Measurements from ENCODE around the gene PNLIPRP1.

Gene PNLIPRP1

GRCh38 chr10:116633216-116633600 lies 42.4 kb downstream of the PNLIPRP1 start:
- DNase-seq = no peak

DNA sequence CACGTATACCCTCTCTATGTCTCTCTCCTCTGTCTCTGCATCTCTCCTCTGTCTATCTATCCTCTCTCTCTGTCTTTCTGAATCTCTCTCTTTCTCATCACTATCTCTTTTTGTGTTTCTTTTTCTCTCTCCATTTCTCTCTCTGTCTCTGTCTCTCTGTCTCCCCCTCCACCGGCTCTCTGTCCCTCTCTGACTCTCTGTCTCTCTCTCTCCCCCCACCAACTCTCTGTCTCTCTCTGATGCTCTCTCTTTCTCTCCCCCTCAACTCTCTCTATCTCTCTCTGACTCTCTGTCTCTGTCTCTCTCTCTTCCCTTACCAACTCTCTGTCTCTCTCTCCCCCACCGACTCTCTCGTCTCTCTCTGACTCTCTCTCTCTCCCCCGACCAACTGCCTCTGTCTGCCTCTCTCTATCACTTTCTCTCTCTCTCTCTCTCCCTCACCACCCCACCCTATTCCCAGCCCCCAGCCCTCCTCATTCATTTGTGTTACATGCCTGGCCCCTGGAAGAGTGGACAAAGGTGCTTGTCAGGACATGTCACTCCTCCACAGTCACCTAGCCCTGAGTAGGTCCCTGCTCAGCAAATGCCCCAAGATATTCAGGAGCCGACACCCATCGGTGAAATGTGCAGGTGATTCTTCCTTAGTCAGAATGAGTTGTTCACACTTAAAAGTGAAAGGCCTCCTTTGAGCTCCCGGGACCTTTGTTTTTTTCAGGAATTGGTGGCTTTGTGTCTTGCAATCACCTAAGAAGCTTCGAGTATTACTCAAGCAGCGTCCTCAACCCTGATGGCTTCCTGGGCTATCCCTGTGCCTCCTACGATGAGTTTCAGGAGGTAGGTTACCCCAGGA lies 43.6 kb downstream of the PNLIPRP1 start:
- DNase-seq = no peak

- DNase-seq = no peak
These were observed 45.6 kb downstream of the PNLIPRP1 start for GRCh38 chr10:116636385-116636784.

DNA sequence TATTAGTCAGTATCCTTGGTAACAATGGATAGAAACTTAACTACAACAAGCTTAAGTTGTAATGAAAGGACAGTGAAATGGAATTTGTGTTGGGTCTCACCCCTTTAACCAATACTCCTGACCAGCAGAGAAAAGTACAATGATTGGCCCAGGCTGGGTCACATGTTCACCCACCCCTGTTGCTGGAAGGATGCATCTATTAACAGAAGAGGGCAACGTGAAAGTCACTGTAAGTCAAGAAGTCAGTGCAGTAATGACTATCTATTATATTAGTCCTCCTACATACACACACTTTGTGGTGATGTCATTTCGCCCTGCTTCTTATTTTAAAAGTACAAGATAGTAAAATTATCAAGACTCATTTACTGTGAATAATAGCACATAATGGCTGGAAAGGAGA lies 46.2 kb downstream of the PNLIPRP1 start:
- DNase-seq = no peak

DNA sequence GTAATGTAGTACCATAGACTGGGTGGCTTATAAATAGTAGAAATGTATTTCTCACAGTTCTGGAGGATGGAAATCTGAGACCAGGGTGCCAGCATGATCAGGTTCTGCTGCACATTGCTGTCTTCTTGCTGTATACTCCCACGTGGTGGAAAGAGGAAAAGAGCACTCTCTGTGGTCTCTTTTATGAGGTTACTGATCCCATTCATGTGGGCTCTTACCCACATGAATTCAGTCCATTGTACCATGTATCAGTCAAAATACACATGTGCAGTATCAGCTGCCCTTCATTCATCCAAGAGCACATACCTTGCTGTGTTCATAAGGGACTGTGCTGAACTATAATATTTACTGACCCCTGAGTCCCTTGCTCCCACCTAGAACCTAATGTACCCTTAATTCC lies 47.1 kb downstream of the PNLIPRP1 start:
- DNase-seq = no peak

DNA sequence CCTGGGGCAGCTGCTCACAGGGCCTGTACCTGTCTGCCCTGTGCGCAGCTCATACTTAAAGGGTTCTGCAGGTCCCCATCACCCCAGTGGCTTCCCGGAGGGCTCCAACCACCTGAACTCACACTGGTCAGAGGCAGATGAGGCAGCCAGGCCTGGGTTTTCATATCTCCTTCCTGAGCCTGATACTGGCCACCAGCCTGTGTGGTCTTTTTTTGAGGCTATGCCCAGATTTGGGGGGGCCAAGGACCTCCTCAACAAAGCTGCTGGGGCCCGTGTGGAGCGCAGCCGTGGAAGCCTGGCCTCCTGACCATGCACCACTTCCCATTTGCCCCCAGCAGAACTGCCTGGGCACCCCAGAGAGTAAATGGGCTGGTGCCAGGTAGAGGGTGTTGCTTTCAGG lies 55.7 kb downstream of the PNLIPRP1 start:
- no peak for DNase-seq

GRCh38 chr10:116648903-116649302 lies 58.1 kb downstream of the PNLIPRP1 start:
- no peak for DNase-seq

- DNase-seq = no peak
These were observed 63.1 kb downstream of the PNLIPRP1 start for GRCh38 chr10:116653885-116654284.

GRCh38 chr10:116654816-116655215 lies 64.1 kb downstream of the PNLIPRP1 start:
- no peak for DNase-seq

GRCh38 chr10:116655568-116655967 lies 64.8 kb downstream of the PNLIPRP1 start:
- no peak for DNase-seq

GRCh38 chr10:116656044-116656443 lies 65.3 kb downstream of the PNLIPRP1 start:
- no peak for DNase-seq

DNA sequence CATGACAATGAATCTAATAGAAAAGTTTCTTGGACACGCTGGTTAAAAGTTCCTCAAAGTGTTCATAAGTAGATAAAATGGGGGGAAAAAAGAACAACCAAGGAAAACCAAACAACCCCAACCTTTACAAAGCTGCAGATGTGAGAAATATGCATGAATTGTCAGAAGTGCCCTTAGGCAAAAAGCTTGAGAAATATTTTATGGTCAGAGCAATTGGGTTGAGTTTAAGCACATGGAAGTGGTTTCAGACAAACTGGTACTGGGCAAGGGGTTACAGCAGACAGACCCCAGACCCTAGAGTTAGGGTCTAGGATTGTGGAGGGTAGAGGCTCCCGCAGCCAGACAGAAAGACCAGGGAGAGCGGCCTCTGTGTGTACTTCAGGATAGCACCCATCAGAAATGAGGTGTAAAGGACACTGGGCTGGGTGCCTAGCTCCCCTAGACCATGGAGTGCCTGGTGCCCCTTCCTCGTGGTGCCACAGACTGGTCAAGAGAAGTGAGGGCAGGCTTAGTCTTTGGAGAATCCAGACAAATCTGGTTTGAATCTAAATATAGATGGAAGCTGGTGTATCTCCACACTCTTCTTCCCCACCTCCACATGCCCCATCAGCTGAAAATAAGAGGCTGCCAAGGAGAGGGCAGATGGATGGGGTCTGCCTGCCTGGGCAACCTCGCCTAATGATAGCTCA lies 67.2 kb downstream of the PNLIPRP1 start:
- DNase-seq = no peak
